Lower lobe of right lung (tissue), 2 donors: Measurements from ENCODE around the gene SFTPA1. TPM values are rescaled to one million over a fixed set of nuclear protein-coding genes. Genes with fewer than 3 reads are reported as not detected.
A peak's percentile ranks its signal among the peaks of the same experiment; 100 is the strongest.
"Not testable (repeated sequence)": the region's sequence is repeated elsewhere in the genome, so short reads cannot be mapped to it uniquely, and the experiment has no call there.

Source experiments
- ATAC-seq, 2 donors: fragments of 200-7000 bp; cut with Tn5 transposase; one replicate each; pipeline ENCODE4 v1.9.1; 2020 to 2022; ENCODE audit warnings: mild to moderate bottlenecking in 2 of 2, moderate library complexity in 2 of 2
- DNase-seq: peaks from one replicate; pipeline ENCODE4 v3.0.0-alpha.2; 2020
- H3K27ac ChIP-seq: fragments of 200-600 bp; one replicate; pipeline ENCODE4 v1.8.0; 2022
- H3K27me3 ChIP-seq: fragments of 200-600 bp; one replicate; pipeline ENCODE4 v1.8.0; 2022; ENCODE audit warnings: low read depth
- H3K36me3 ChIP-seq: fragments of 200-600 bp; one replicate; pipeline ENCODE4 v1.8.0; 2022; ENCODE audit warnings: mild to moderate bottlenecking
- H3K4me1 ChIP-seq: fragments of 200-600 bp; one replicate; pipeline ENCODE4 v1.8.0; 2022
- H3K4me3 ChIP-seq: fragments of 200-600 bp; one replicate; pipeline ENCODE4 v1.8.0; 2022; ENCODE audit warnings: mild to moderate bottlenecking
- H3K9me3 ChIP-seq: fragments of 200-600 bp; one replicate; pipeline ENCODE4 v1.8.0; 2022
- intact Hi-C: fragments of 100-400 bp; cut with DNase I; formaldehyde crosslinking; loops from one replicate; pipeline ENCODE4 v1.11.0; 2022
- total RNA-seq: library from RNA; stranded (reverse); fragmentation: NEBNext Ultra II Directional; extraction: Animal tissue kit (Norgen Biotek cat#: 25700); gene quantifications from one replicate; pipeline ENCODE4 v1.2.1, GENCODE V29; 2021
- TF ChIP-seq, protein P1 (sequence below): fragments of 200-600 bp; IDR thresholded peaks from one replicate; pipeline ENCODE4 v1.8.0; 2022; ENCODE audit warnings: antibody characterized with exemption, mild to moderate bottlenecking
- donor health status: DM: no; HTN: yes; CAD: no; lungs with severe emphysema.

Gene SFTPA1
- total RNA-seq, 1 donor from 2014 or later, result 10,352 TPM

- intact Hi-C loops, result no loop called here
- TF ChIP-seq, protein P1, sequence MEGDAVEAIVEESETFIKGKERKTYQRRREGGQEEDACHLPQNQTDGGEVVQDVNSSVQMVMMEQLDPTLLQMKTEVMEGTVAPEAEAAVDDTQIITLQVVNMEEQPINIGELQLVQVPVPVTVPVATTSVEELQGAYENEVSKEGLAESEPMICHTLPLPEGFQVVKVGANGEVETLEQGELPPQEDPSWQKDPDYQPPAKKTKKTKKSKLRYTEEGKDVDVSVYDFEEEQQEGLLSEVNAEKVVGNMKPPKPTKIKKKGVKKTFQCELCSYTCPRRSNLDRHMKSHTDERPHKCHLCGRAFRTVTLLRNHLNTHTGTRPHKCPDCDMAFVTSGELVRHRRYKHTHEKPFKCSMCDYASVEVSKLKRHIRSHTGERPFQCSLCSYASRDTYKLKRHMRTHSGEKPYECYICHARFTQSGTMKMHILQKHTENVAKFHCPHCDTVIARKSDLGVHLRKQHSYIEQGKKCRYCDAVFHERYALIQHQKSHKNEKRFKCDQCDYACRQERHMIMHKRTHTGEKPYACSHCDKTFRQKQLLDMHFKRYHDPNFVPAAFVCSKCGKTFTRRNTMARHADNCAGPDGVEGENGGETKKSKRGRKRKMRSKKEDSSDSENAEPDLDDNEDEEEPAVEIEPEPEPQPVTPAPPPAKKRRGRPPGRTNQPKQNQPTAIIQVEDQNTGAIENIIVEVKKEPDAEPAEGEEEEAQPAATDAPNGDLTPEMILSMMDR, result no peak
- no peak for DNase-seq
- no peak overlapping the region for H3K4me3 ChIP-seq
- H3K36me3 ChIP-seq, result no peaks in the 10 kb centered on the region
- no peaks in the 10 kb centered on the region for H3K27me3 ChIP-seq
- H3K27ac ChIP-seq, result no peak overlapping the region
- no peak for ATAC-seq
- peaks cover 8% of the 10 kb centered on the region for H3K4me1 ChIP-seq
- H3K9me3 ChIP-seq, result peaks cover 5% of the 10 kb centered on the region
These were observed 6.4 kb upstream of the SFTPA1 start for GRCh38 chr10:79604294-79604693.

GRCh38 chr10:79605308-79605707 lies 5.4 kb upstream of the SFTPA1 start:
- TF ChIP-seq, protein P1, result no peak
- Histone ChIP-seq H3K4me1 (peaks cover 8% of the 10 kb centered on the region), H3K4me3 (no peak overlapping the region), H3K36me3 (no peaks in the 10 kb centered on the region), H3K27me3 (no peaks in the 10 kb centered on the region), H3K27ac (no peak overlapping the region), H3K9me3 (peaks cover 5% of the 10 kb centered on the region)
- ATAC-seq (peak in 1 of 2 donors; percentile 54), DNase-seq (no peak)
- intact Hi-C loops, result no loop called here

- intact Hi-C loops, result no loop called here
- no peaks in the 10 kb centered on the region for H3K9me3 ChIP-seq
- H3K36me3 ChIP-seq, result no peaks in the 10 kb centered on the region
- no peak overlapping the region for H3K27ac ChIP-seq
- no peak overlapping the region for H3K4me3 ChIP-seq
- peaks cover 8% of the 10 kb centered on the region for H3K4me1 ChIP-seq
- TF ChIP-seq, protein P1, result peak; percentile 59
- ATAC-seq (peak; percentile 32 to 34), DNase-seq (no peak)
- H3K27me3 ChIP-seq, result no peaks in the 10 kb centered on the region
These were observed 2.0 kb upstream of the SFTPA1 start for GRCh38 chr10:79608505-79609375.

- H3K4me1 ChIP-seq, H3K27me3 ChIP-seq, DNase-seq, intact Hi-C loops, H3K36me3 ChIP-seq, H3K9me3 ChIP-seq: not testable (repeated sequence)
- Histone ChIP-seq H3K27ac (peak overlapping the region; percentile 75), H3K4me3 (peak overlapping the region; percentile 48)
- ATAC-seq, result peak in 1 of 2 donors; percentile 3
These were observed 646 bp downstream of the SFTPA1 start for GRCh38 chr10:79611193-79611976.

DNA sequence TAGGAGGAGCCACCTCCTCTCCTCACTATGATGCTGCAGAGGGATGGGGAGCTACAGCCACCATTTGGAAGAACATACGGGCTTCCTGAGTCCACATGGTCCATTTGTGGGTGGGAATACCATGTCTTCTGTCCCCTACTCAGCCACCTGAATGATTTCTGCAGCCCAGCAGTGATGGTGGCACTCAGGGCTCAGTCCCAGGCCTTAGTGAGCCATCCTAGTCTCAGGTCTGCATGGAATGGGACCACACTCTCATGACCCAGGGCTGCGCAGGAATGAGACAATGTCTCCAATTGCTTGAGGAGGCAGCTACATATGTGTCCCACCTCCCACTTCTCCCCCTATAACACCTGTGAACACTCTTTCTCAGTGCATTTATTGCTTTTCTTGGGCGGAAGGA lies 4.8 kb downstream of the SFTPA1 start:
- no peaks in the 10 kb centered on the region for H3K27me3 ChIP-seq
- TF ChIP-seq, protein P1, result no peak
- H3K36me3 ChIP-seq, result no peaks in the 10 kb centered on the region
- no peaks in the 10 kb centered on the region for H3K4me1 ChIP-seq
- DNase-seq (no peak), ATAC-seq (peak; percentile 42 to 57)
- no peak overlapping the region for H3K27ac ChIP-seq
- intact Hi-C loops, result no loop called here
- no peak overlapping the region for H3K4me3 ChIP-seq
- no peaks in the 10 kb centered on the region for H3K9me3 ChIP-seq
